ENCODE measurements around the gene AQP3.

The AQP3 gene

DNA sequence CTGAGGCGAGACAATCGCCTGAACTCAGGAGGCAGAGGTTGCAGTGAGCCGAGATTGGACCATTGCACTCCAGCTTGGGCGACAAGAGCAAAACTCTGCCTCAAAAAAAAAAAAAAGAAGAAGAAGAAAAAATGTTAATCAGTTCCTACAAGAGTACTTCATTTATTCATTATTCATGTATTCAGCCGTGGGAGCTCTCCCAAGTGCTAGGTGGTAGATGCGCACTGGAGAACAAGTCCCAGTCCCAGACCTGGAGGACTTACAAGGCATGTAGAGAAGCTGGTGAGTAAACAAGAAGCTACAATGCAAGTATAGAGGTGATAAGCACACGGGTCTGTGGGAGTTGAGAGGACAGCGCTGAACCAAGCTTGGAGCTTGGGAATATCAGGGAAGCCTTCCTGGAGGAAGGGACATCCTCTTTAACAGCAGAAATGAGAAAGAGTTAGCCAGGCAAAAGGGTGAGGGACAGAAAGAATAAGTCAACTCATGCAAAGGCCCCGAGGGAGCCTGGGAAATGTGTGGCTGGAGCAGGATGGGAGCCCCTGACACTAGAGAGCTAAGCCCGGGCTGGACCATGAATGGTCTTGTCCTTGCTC lies 27.6 kb downstream of the AQP3 start:
- no peaks in the 10 kb centered on the region for H3K9me2 ChIP-seq (ENCODE audit: low read depth, low read length)
- H3K9me3 ChIP-seq (ENCODE audit: low read length): no peaks in the 10 kb centered on the region
- no peak overlapping the region for H3K4me3 ChIP-seq (ENCODE audit: low read depth, low read length, poor library complexity, severe bottlenecking)
- H3K9ac ChIP-seq (ENCODE audit: low read length): no peak overlapping the region
- peaks cover 11% of the 10 kb centered on the region for H3K4me1 ChIP-seq (ENCODE audit: insufficient read depth, low read length, severe bottlenecking)
- no peak overlapping the region for H3K4me2 ChIP-seq (ENCODE audit: low read length)
- no peak overlapping the region for H2AFZ ChIP-seq (ENCODE audit: low read length)
- no peaks in the 10 kb centered on the region for H3K36me3 ChIP-seq (ENCODE audit: insufficient read depth, low read length)
- TF ChIP-seq, protein P1, sequence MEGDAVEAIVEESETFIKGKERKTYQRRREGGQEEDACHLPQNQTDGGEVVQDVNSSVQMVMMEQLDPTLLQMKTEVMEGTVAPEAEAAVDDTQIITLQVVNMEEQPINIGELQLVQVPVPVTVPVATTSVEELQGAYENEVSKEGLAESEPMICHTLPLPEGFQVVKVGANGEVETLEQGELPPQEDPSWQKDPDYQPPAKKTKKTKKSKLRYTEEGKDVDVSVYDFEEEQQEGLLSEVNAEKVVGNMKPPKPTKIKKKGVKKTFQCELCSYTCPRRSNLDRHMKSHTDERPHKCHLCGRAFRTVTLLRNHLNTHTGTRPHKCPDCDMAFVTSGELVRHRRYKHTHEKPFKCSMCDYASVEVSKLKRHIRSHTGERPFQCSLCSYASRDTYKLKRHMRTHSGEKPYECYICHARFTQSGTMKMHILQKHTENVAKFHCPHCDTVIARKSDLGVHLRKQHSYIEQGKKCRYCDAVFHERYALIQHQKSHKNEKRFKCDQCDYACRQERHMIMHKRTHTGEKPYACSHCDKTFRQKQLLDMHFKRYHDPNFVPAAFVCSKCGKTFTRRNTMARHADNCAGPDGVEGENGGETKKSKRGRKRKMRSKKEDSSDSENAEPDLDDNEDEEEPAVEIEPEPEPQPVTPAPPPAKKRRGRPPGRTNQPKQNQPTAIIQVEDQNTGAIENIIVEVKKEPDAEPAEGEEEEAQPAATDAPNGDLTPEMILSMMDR (IDR thresholded peaks at IDR 0.05; ENCODE audit: low read length): no peak
- TF ChIP-seq EZH2 (IDR thresholded peaks at IDR 0.05; ENCODE audit: borderline replicate concordance, low read length): no peak
- H3K27ac ChIP-seq (ENCODE audit: low read depth, low read length, poor library complexity, severe bottlenecking): no peak overlapping the region
- no peaks in the 10 kb centered on the region for H3F3A ChIP-seq (ENCODE audit: insufficient read depth, low read length)
- no peaks in the 10 kb centered on the region for H3K79me2 ChIP-seq (ENCODE audit: insufficient read depth, low read length)
- H4K20me1 ChIP-seq (ENCODE audit: insufficient read depth, low read length): no peaks in the 10 kb centered on the region
- H3K27me3 ChIP-seq (ENCODE audit: insufficient read depth, low read length): peaks cover 13% of the 10 kb centered on the region

DNA sequence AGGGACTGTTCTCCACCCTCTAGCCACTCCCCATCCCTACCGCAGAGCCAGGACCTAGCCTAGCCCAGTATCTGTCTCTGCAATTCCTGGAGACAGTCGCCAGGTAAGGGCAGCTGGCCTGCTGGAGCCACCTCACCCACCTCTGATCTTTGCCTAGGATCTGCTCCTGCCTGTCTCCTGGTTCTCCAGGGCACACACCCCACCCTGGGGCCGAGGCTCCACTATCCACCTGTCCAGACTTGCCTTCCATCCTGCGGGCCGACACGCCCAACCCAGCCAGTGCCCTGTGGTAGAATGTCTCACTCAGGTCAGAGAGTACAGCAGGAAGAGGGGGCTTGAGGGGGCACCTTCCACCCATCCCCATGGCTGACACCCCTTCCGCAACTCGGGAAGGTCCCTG lies 29.3 kb downstream of the AQP3 start:
- Histone ChIP-seq H3K4me1 (ENCODE audit: insufficient read depth, low read length, severe bottlenecking) (peaks cover 20% of the 10 kb centered on the region), H3K36me3 (ENCODE audit: insufficient read depth, low read length) (no peaks in the 10 kb centered on the region), H3K4me2 (ENCODE audit: low read length) (no peak overlapping the region), H2AFZ (ENCODE audit: low read length) (no peak overlapping the region), H3K9me2 (ENCODE audit: low read depth, low read length) (no peaks in the 10 kb centered on the region), H4K20me1 (ENCODE audit: insufficient read depth, low read length) (no peaks in the 10 kb centered on the region), H3K9me3 (ENCODE audit: low read length) (no peaks in the 10 kb centered on the region), H3K79me2 (ENCODE audit: insufficient read depth, low read length) (no peaks in the 10 kb centered on the region), H3K27ac (ENCODE audit: low read depth, low read length, poor library complexity, severe bottlenecking) (no peak overlapping the region), H3F3A (ENCODE audit: insufficient read depth, low read length) (no peaks in the 10 kb centered on the region), H3K27me3 (ENCODE audit: insufficient read depth, low read length) (peaks cover 13% of the 10 kb centered on the region), H3K4me3 (ENCODE audit: low read depth, low read length, poor library complexity, severe bottlenecking) (no peak overlapping the region), H3K9ac (ENCODE audit: low read length) (no peak overlapping the region)
- no peak for TF ChIP-seq EZH2 (IDR thresholded peaks at IDR 0.05; ENCODE audit: borderline replicate concordance, low read length)
- TF ChIP-seq, protein P1 (IDR thresholded peaks at IDR 0.05; ENCODE audit: low read length): no peak

DNA sequence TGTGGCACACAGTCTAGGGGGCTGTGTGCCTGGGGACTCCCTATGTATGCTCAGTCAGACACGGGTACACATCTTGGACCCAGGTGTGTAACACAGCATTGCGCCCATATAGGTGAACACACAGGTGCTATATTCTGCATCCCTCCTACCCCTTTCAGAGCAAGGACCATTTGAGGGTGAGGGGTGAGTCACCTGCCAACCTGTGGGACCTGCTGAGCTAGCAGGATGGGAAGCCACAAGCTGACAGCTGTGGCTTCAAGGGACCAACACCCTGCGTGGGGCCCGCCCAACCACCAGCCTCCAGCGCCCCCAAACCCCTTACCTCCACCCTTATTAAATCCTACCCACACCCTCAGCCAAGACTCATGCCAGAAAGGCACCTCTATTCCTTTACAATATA lies 30.4 kb downstream of the AQP3 start:
- H3K79me2 ChIP-seq (ENCODE audit: insufficient read depth, low read length): no peaks in the 10 kb centered on the region
- no peaks in the 10 kb centered on the region for H3K36me3 ChIP-seq (ENCODE audit: insufficient read depth, low read length)
- no peaks in the 10 kb centered on the region for H3F3A ChIP-seq (ENCODE audit: insufficient read depth, low read length)
- H3K27ac ChIP-seq (ENCODE audit: low read depth, low read length, poor library complexity, severe bottlenecking): no peak overlapping the region
- H3K9me2 ChIP-seq (ENCODE audit: low read depth, low read length): no peaks in the 10 kb centered on the region
- TF ChIP-seq, protein P1 (IDR thresholded peaks at IDR 0.05; ENCODE audit: low read length): no peak
- no peak for TF ChIP-seq EZH2 (IDR thresholded peaks at IDR 0.05; ENCODE audit: borderline replicate concordance, low read length)
- no peaks in the 10 kb centered on the region for H3K9me3 ChIP-seq (ENCODE audit: low read length)
- H3K4me2 ChIP-seq (ENCODE audit: low read length): no peak overlapping the region
- peaks cover 13% of the 10 kb centered on the region for H3K27me3 ChIP-seq (ENCODE audit: insufficient read depth, low read length)
- H4K20me1 ChIP-seq (ENCODE audit: insufficient read depth, low read length): no peaks in the 10 kb centered on the region
- H2AFZ ChIP-seq (ENCODE audit: low read length): no peak overlapping the region
- peaks cover 20% of the 10 kb centered on the region for H3K4me1 ChIP-seq (ENCODE audit: insufficient read depth, low read length, severe bottlenecking)
- no peak overlapping the region for H3K9ac ChIP-seq (ENCODE audit: low read length)
- H3K4me3 ChIP-seq (ENCODE audit: low read depth, low read length, poor library complexity, severe bottlenecking): no peak overlapping the region

Measured in OCI-LY1 (cell line).